Heart left ventricle (tissue), 16 donors: ENCODE measurements around the gene CDH6. TPM values are rescaled to one million over a fixed set of nuclear protein-coding genes. Genes with fewer than 3 reads are reported as not detected.
"Not testable (repeated sequence)": the region's sequence is repeated elsewhere in the genome, so short reads cannot be mapped to it uniquely, and the experiment has no call there.

Experiments used
- ATAC-seq, 4 donors: fragments of 200-7000 bp; cut with Tn5 transposase; one replicate each; pipeline ENCODE4 v1.9.1; 2020 to 2022; ENCODE audit warnings: moderate library complexity in 4 of 4, mild to moderate bottlenecking in 3 of 4, moderate number of reproducible peaks in 1 of 4
- DNase-seq, 5 donors: peaks; one replicate each; pipeline ENCODE4 v3.0.0-alpha.2; 2020
- H3K27ac ChIP-seq, 12 donors: fragments of 200-600 bp; sonication (generic) in 4 of 12; one replicate each; pipeline versions ENCODE4 v1.5.0 to v1.8.0; 2016 to 2022; ENCODE audit warnings: mild to moderate bottlenecking in 2 of 12
- H3K27me3 ChIP-seq, 9 donors: fragments of 200-600 bp; sonication (generic) in 2 of 9; one replicate each; pipeline versions ENCODE4 v1.5.1 to v1.8.0; 2016 to 2022; ENCODE audit warnings: mild to moderate bottlenecking in 3 of 9
- H3K36me3 ChIP-seq, 9 donors: fragments of 200-600 bp; sonication (generic) in 2 of 9; one replicate each; pipeline versions ENCODE4 v1.5.0 to v1.8.0; 2018 to 2022; ENCODE audit warnings: mild to moderate bottlenecking in 2 of 9
- H3K4me1 ChIP-seq, 12 donors: fragments of 200-600 bp; sonication (generic) in 4 of 12; one replicate each; pipeline versions ENCODE4 v1.5.0 to v1.8.0; 2016 to 2022; ENCODE audit warnings: mild to moderate bottlenecking in 3 of 12
- H3K4me3 ChIP-seq, 12 donors: fragments of 200-600 bp; sonication (generic) in 4 of 12; one replicate each; pipeline versions ENCODE4 v1.5.0 to v1.8.0; 2017 to 2022; ENCODE audit warnings: mild to moderate bottlenecking in 9 of 12, moderate library complexity in 4 of 12
- H3K9me3 ChIP-seq, 12 donors: fragments of 200-600 bp; sonication (generic) in 4 of 12; one replicate each; pipeline versions ENCODE4 v1.5.0 to v1.8.0; 2016 to 2022; ENCODE audit warnings: mild to moderate bottlenecking in 1 of 12
- POLR2A ChIP-seq, 2 donors: fragments of 450-650 bp; IDR thresholded peaks; one replicate each; pipeline ENCODE4 v1.6.1; 2017; ENCODE audit warnings: antibody characterized with exemption in 2 of 2, mild to moderate bottlenecking in 2 of 2, moderate library complexity in 2 of 2
- WGBS, 4 donors: extraction: QIAGEN DNeasy Blood & Tissue Kit in 2 of 4; methylation state at CpG; one replicate each; pipeline versions ENCODE4 v1.1.5 to v1.1.7; 2013 to 2018; 5-methylcytosine and 5-hydroxymethylcytosine counted together
- intact Hi-C, 10 donors: fragments of 100-400 bp; cut with DNase I; formaldehyde crosslinking; loops; one replicate each; pipeline versions ENCODE4 v1.11.1 to v1.14.2; 2022
- polyA plus RNA-seq, 2 donors: library from polyadenylated mRNA; stranded (reverse); fragments of 200-250 nt; gene quantifications; one replicate each; pipeline ENCODE4 v1.2.3, GENCODE V29; 2013
- total RNA-seq, 9 donors: library from RNA; depleted of rRNA in 2 of 9; stranded (reverse); fragments of >200 nt in 2 of 9; fragmentation: NEBNext Ultra II Directional in 3 of 9; extraction: Animal tissue kit (Norgen Biotek cat#: 25700) in 3 of 9; gene quantifications; one replicate each; pipeline versions ENCODE4 v1.1.0 to v1.2.4, GENCODE V29; 2016 to 2023
- TF ChIP-seq, protein P1 (sequence below), 12 donors: fragments of 200-600 bp; sonication (generic) in 4 of 12; IDR thresholded peaks; one replicate each; pipeline versions ENCODE4 v1.5.0 to v1.8.0; 2018 to 2022; ENCODE audit warnings: antibody characterized with exemption in 12 of 12, mild to moderate bottlenecking in 5 of 12
- donor health status: ischemic (EF 13 %, LVEDD 7.1; RV severe dilation, severe dysfunction).
- donor health status: healthy with polysubstance abuse.
- donor health status: DM: no; HTN: yes; CAD: no.
- donor health status: DM: no; HTN: no; CAD: no.
- donor health status: ischemic (EF 25% LVEDD 6.9; RV normal size, moderate dysfunction).
- donor health status: ischemic (EF 25% LVEDD 5.7; RV mildly dilated, moderate dysfunction).
- donor health status: healthy.
- donor health status: DM: yes; HTN: yes; CAD: no.
- donor health status: ischemic (EF 35%, LVEDD 5.7; RV mildly dilated, moderate dysfunction).
- donor health status: nonischemic (EF 11% LVEDD 7.7; RV severe dilation, severe dysfunction).
- donor health status: DM: yes; HTN: yes; CAD: no.
- donor health status: PGD.
- donor health status: ischemic (EF 29% LVEDD 5.4; RV normal size, mild dysfunction).
- donor health status: nonischemic (EF 23%, LVEDD 6.1; RV moderate dilation, normal function).

The CDH6 gene
- total and polyA plus RNA-seq, 11 donors: 0.83 to 5.4 (median 3.1) TPM

DNA sequence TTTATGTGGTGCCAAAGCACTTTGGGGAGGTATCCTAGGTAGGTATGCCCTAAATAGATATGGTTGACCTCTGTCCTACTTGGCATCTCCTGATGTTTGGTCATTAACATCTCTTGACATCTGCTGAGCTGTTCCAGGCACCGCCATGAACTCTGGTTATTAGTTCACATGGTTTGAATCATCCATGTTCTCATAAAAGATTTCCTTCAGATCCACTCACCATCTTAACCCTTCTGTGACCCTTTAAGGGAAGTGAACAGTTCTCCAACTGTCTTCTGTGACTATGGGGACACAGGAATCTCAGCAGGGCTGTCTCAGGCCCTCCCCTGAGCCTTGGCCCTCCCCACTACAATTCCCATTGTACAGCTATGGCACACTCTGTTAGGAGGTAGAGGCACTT, 167.7 kb downstream of the CDH6 start:
- Histone ChIP-seq H3K36me3 (no peaks in the 10 kb centered on the region), H3K4me1 (peaks cover 0 to 5% (median 0%) of the 10 kb centered on the region in 12 donors), H3K9me3 (peaks cover 0 to 4% (median 0%) of the 10 kb centered on the region in 12 donors), H3K4me3 (no peak overlapping the region), H3K27me3 (no peaks in the 10 kb centered on the region), H3K27ac (no peak overlapping the region)
- TF ChIP-seq, protein P1, sequence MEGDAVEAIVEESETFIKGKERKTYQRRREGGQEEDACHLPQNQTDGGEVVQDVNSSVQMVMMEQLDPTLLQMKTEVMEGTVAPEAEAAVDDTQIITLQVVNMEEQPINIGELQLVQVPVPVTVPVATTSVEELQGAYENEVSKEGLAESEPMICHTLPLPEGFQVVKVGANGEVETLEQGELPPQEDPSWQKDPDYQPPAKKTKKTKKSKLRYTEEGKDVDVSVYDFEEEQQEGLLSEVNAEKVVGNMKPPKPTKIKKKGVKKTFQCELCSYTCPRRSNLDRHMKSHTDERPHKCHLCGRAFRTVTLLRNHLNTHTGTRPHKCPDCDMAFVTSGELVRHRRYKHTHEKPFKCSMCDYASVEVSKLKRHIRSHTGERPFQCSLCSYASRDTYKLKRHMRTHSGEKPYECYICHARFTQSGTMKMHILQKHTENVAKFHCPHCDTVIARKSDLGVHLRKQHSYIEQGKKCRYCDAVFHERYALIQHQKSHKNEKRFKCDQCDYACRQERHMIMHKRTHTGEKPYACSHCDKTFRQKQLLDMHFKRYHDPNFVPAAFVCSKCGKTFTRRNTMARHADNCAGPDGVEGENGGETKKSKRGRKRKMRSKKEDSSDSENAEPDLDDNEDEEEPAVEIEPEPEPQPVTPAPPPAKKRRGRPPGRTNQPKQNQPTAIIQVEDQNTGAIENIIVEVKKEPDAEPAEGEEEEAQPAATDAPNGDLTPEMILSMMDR (IDR thresholded peaks at IDR 0.05): no peak
- TF ChIP-seq POLR2A (IDR thresholded peaks at IDR 0.05): no peak
- WGBS, 4 donors: 28 to 33% (median 29%) methylated on average over 1 of the region's 1 CpG
- intact Hi-C loops: no loop called here
- ATAC-seq (peak in 3 of 4 donors; percentile 49 to 88 (median 66)), DNase-seq (no peak)

DNA sequence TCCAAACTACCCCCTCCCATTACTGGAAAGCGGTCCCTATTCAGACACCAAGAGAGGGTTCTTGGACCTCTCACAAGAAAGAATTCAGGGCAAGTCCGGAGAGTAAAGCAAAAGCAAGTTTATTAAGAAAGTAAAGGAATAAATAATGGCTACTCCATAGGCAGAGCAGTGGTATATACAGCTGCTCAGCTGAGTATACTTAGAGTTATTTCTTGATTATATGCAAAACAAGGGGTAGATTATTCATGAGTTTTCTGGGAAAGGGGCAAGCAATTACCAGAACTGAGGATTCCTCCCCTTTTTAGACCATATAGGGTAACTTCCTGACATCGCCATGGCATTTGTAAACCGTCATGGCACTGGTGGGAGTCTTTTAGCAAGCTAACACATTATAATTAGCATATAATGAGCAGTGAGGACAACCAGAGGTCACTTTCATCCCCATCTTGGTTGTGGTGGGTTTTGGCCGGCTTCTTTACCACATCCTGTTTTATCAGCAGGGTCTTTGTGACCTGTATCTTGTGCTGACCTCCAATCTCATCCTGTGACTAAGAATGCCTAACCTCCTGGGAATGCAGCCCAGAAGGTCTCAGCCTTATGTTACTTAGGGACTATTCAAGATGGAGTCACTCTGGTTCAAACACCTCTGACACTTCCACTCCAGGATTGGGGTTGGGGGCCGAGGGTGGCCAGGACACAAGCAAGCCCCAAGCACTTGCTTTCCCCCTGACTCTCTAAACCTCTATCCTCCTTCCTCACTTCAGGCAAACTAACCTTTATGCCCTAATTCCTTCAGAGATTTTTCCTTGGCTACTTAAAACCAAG, 168.4 kb downstream of the CDH6 start:
- H3K9me3 ChIP-seq, ATAC-seq, intact Hi-C loops, H3K27me3 ChIP-seq, H3K27ac ChIP-seq, DNase-seq, H3K4me3 ChIP-seq, H3K4me1 ChIP-seq, H3K36me3 ChIP-seq: not testable (repeated sequence)
- 71 to 78% (median 76%) methylated on average over 6 of the region's 6 CpGs for WGBS, 4 donors

DNA sequence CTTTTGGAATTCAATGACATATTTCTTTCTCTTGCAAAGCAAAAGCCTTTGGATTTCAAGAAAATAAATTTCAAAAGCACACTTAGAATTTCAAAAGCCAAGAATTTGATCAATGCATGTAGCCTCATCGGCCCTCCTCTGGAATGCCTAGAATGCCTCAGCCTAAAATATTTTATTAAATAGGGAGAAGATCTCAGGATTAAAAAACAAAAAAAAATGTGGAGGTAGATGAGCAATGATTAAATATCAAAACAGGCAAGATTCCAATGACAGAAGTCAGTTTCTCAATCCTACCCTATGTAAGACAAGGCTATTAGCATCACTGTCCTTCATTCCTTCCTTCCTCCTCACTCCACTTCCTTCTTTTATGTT, 169.0 kb downstream of the CDH6 start:
- DNase-seq (no peak), ATAC-seq (no peak)
- Histone ChIP-seq H3K4me1 (peaks cover 0 to 5% (median 0%) of the 10 kb centered on the region in 12 donors), H3K4me3 (no peak overlapping the region), H3K9me3 (no peaks in the 10 kb centered on the region), H3K27me3 (no peaks in the 10 kb centered on the region), H3K27ac (no peak overlapping the region), H3K36me3 (no peaks in the 10 kb centered on the region)
- intact Hi-C loops: no loop called here
- TF ChIP-seq, protein P1 (IDR thresholded peaks at IDR 0.05): no peak
- TF ChIP-seq POLR2A (IDR thresholded peaks at IDR 0.05): no peak
- 88 to 95% (median 93%) methylated on average over 1 of the region's 1 CpG for WGBS, 4 donors

GRCh38 chr5:31362931-31363568, 169.6 kb downstream of the CDH6 start:
- Histone ChIP-seq H3K27ac (no peak overlapping the region), H3K4me1 (peaks cover 0 to 5% (median 0%) of the 10 kb centered on the region in 12 donors), H3K9me3 (no peaks in the 10 kb centered on the region), H3K4me3 (no peak overlapping the region), H3K27me3 (no peaks in the 10 kb centered on the region), H3K36me3 (no peaks in the 10 kb centered on the region)
- intact Hi-C loops: no loop called here
- no peak for TF ChIP-seq POLR2A (IDR thresholded peaks at IDR 0.05)
- TF ChIP-seq, protein P1 (IDR thresholded peaks at IDR 0.05): no peak
- ATAC-seq (no peak), DNase-seq (no peak)
- 65 to 77% (median 67%) methylated on average over 3 of the region's 3 CpGs for WGBS, 4 donors
